GM21515 (cell line): ENCODE data around the gene TMEM45A.
"Not testable (repeated sequence)": the region's sequence is repeated elsewhere in the genome, so short reads cannot be mapped to it uniquely, and the experiment has no call there.

Experiments
- ATAC-seq: cut with Tn5 transposase; IDR thresholded peaks from one replicate; pipeline ENCODE4 v1.9.1; 2021; ENCODE audit not compliant: unreplicated experiment

Gene TMEM45A

GRCh38 chr3:100531093-100531492, 38.7 kb downstream of the TMEM45A start:
- ATAC-seq = no peak

- ATAC-seq = no peak
Observed at GRCh38 chr3:100532411-100532810, 40.0 kb downstream of the TMEM45A start.

- ATAC-seq = no peak
Observed at GRCh38 chr3:100533176-100533575, 40.8 kb downstream of the TMEM45A start.

- ATAC-seq = no peak
Observed at GRCh38 chr3:100535610-100535943, 43.2 kb downstream of the TMEM45A start.

GRCh38 chr3:100536093-100536492, 43.7 kb downstream of the TMEM45A start:
- no peak for ATAC-seq

- ATAC-seq = no peak
Observed at GRCh38 chr3:100537646-100538338, 45.4 kb downstream of the TMEM45A start.

- no peak for ATAC-seq
Observed at GRCh38 chr3:100538339-100538706, 45.9 kb downstream of the TMEM45A start.

GRCh38 chr3:100540791-100541334, 48.4 kb downstream of the TMEM45A start:
- ATAC-seq = no peak

GRCh38 chr3:100541428-100541827, 49.0 kb downstream of the TMEM45A start:
- ATAC-seq = not testable (repeated sequence)

GRCh38 chr3:100545371-100545770, 53.0 kb downstream of the TMEM45A start:
- ATAC-seq = no peak

- no peak for ATAC-seq
Observed at GRCh38 chr3:100546020-100546744, 53.8 kb downstream of the TMEM45A start.

GRCh38 chr3:100548053-100548452, 55.6 kb downstream of the TMEM45A start:
- ATAC-seq = no peak

- no peak for ATAC-seq
Observed at GRCh38 chr3:100553618-100554372, 61.4 kb downstream of the TMEM45A start.

- ATAC-seq = no peak
Observed at GRCh38 chr3:100554373-100554676, 61.9 kb downstream of the TMEM45A start.

- ATAC-seq = no peak
Observed at GRCh38 chr3:100556673-100557310, 64.4 kb downstream of the TMEM45A start.

GRCh38 chr3:100558233-100558632, 65.8 kb downstream of the TMEM45A start:
- ATAC-seq = no peak

GRCh38 chr3:100560426-100560825, 68.0 kb downstream of the TMEM45A start:
- ATAC-seq = no peak

- no peak for ATAC-seq
Observed at GRCh38 chr3:100561459-100562158, 69.2 kb downstream of the TMEM45A start.

- no peak for ATAC-seq
Observed at GRCh38 chr3:100562224-100562857, 69.9 kb downstream of the TMEM45A start.

- ATAC-seq = no peak
Observed at GRCh38 chr3:100563228-100563627, 70.8 kb downstream of the TMEM45A start.
